Endodermal cell (in vitro differentiated cells): ENCODE measurements around the gene SPOP. TPM values are rescaled to one million over a fixed set of nuclear protein-coding genes. Genes with fewer than 3 reads are reported as not detected.

Experiments
- DNase-seq: peaks from one replicate; pipeline ENCODE4 v3.0.0-alpha.2; 2017
- H3K27ac ChIP-seq: 2 replicates; pipeline ENCODE4 v1.5.1; 2013; ENCODE audit warnings: mild to moderate bottlenecking, low read depth, low read length, moderate library complexity
- H3K27me3 ChIP-seq: 2 replicates; pipeline ENCODE4 v1.6.1; 2013; ENCODE audit warnings: mild to moderate bottlenecking, low read length, moderate library complexity; ENCODE audit not compliant: insufficient read depth, control insufficient read depth, poor library complexity, severe bottlenecking
- H3K36me3 ChIP-seq: 2 replicates; pipeline ENCODE4 v1.7.0; 2013; ENCODE audit warnings: mild to moderate bottlenecking, low read length, moderate library complexity; ENCODE audit not compliant: control insufficient read depth, insufficient read depth
- H3K4me1 ChIP-seq: one replicate; pipeline ENCODE4 v1.7.0; 2013; ENCODE audit warnings: low read length; ENCODE audit not compliant: control insufficient read depth, insufficient read depth
- H3K4me3 ChIP-seq: 2 replicates; pipeline ENCODE4 v1.5.1; 2013; ENCODE audit warnings: mild to moderate bottlenecking, low read length, moderate library complexity
- H3K9ac ChIP-seq: 2 replicates; pipeline ENCODE4 v1.6.1; 2013; ENCODE audit warnings: mild to moderate bottlenecking, low read length, moderate library complexity; ENCODE audit not compliant: poor library complexity, severe bottlenecking; ENCODE audit errors: extremely low read depth
- H3K9me3 ChIP-seq: 2 replicates; pipeline ENCODE4 v1.6.1; 2013; ENCODE audit warnings: mild to moderate bottlenecking, low read length, moderate library complexity; ENCODE audit not compliant: control insufficient read depth
- H3K27ac Mint-ChIP-seq: 2 replicates; pipeline ENCODE4 v1.8.0; 2020; ENCODE audit warnings: mixed read lengths
- H3K27me3 Mint-ChIP-seq: 2 replicates; pipeline ENCODE4 v1.8.0; 2021; ENCODE audit warnings: mild to moderate bottlenecking, mixed read lengths; ENCODE audit not compliant: insufficient read depth
- H3K36me3 Mint-ChIP-seq: 2 replicates; pipeline ENCODE4 v1.8.0; 2020; ENCODE audit warnings: low read depth, mixed read lengths
- H3K4me1 Mint-ChIP-seq: 2 replicates; pipeline ENCODE4 v1.8.0; 2020; ENCODE audit warnings: mixed read lengths
- H3K4me3 Mint-ChIP-seq: 2 replicates; pipeline ENCODE4 v1.8.0; 2020; ENCODE audit warnings: mild to moderate bottlenecking, moderate library complexity, mixed read lengths
- H3K9me3 Mint-ChIP-seq: 2 replicates; pipeline ENCODE4 v1.8.0; 2020; ENCODE audit warnings: mild to moderate bottlenecking, mixed read lengths
- CTCF ChIP-seq: fragments of 200-600 bp; sonication (generic); conservative IDR thresholded peaks from 2 replicates; pipeline ENCODE4 v1.5.0; 2021; ENCODE audit warnings: antibody characterized with exemption, mild to moderate bottlenecking
- WGBS, 2 experiments: methylation state at CpG; one replicate each; pipeline versions ENCODE4 v1.1.5 to v1.1.7; 2013; ENCODE audit warnings: missing lambda C conversion rate in 2 of 2, mixed read lengths in 1 of 2; ENCODE audit not compliant: insufficient coverage in 1 of 2, insufficient read length in 1 of 2; 5-methylcytosine and 5-hydroxymethylcytosine counted together
- total RNA-seq, 2 donors: library from RNA; stranded (reverse); fragmentation: NEBNext Ultra II Directional in 1 of 2; extraction: Animal tissue kit (Norgen Biotek cat#: 25700) in 1 of 2; gene quantifications; 2 replicates in 1 of 2; 3 replicates in 1 of 2; pipeline ENCODE4 v1.2.1, GENCODE V29; 2021

Gene SPOP
- total RNA-seq, 2 donors from 2014 or later, result 39.9 to 41.3 TPM

GRCh38 chr17:49640556-49640955 is 37.3 kb downstream of the SPOP start:
- H3K9me3 Mint-ChIP-seq, result peaks cover 15% of the 10 kb centered on the region
- Histone ChIP-seq H3K4me1 (no peaks in the 10 kb centered on the region), H3K27me3 (no peaks in the 10 kb centered on the region), H3K36me3 (peaks cover 14% of the 10 kb centered on the region), H3K27ac (no peak overlapping the region), H3K9me3 (peaks cover 15% of the 10 kb centered on the region), H3K9ac (no peak overlapping the region), H3K4me3 (no peak overlapping the region)
- H3K4me1 Mint-ChIP-seq, result no peaks in the 10 kb centered on the region
- peak overlapping the region; percentile 9 for H3K27ac Mint-ChIP-seq
- H3K4me3 Mint-ChIP-seq, result no peak overlapping the region
- TF ChIP-seq CTCF, result no peak
- peaks cover 25% of the 10 kb centered on the region for H3K36me3 Mint-ChIP-seq
- no peak for DNase-seq
- WGBS, 2 experiments, result 94 to 100% methylated on average over 3 of the region's 3 CpGs
- no peaks in the 10 kb centered on the region for H3K27me3 Mint-ChIP-seq

- 92 to 99% methylated on average over 5 of the region's 5 CpGs for WGBS, 2 experiments
- H3K27ac ChIP-seq, result no peak overlapping the region
- DNase-seq, result no peak
- H3K4me1 Mint-ChIP-seq, result peaks cover 15% of the 10 kb centered on the region
- peaks cover 15% of the 10 kb centered on the region for H3K9me3 Mint-ChIP-seq
- H3K4me3 Mint-ChIP-seq, result no peak overlapping the region
- H3K36me3 ChIP-seq, result peaks cover 14% of the 10 kb centered on the region
- no peak overlapping the region for H3K4me3 ChIP-seq
- no peak for TF ChIP-seq CTCF
- H3K9ac ChIP-seq, result no peak overlapping the region
- no peaks in the 10 kb centered on the region for H3K27me3 ChIP-seq
- no peaks in the 10 kb centered on the region for H3K27me3 Mint-ChIP-seq
- H3K9me3 ChIP-seq, result peaks cover 15% of the 10 kb centered on the region
- H3K4me1 ChIP-seq, result peaks cover 6% of the 10 kb centered on the region
- no peak overlapping the region for H3K27ac Mint-ChIP-seq
- H3K36me3 Mint-ChIP-seq, result peaks cover 25% of the 10 kb centered on the region
Measured at GRCh38 chr17:49638818-49639217, 39.1 kb downstream of the SPOP start.

- Histone ChIP-seq H3K4me1 (peaks cover 11% of the 10 kb centered on the region), H3K4me3 (no peak overlapping the region), H3K27me3 (no peaks in the 10 kb centered on the region), H3K9ac (no peak overlapping the region), H3K9me3 (peaks cover 15% of the 10 kb centered on the region), H3K36me3 (peaks cover 14% of the 10 kb centered on the region), H3K27ac (no peak overlapping the region)
- 100% methylated on average over 1 of the region's 1 CpG; no CpG with 5 or more reads in 1 of the 2 experiments for WGBS, 2 experiments
- no peak overlapping the region for H3K27ac Mint-ChIP-seq
- H3K9me3 Mint-ChIP-seq, result peaks cover 15% of the 10 kb centered on the region
- peaks cover 24% of the 10 kb centered on the region for H3K4me1 Mint-ChIP-seq
- H3K27me3 Mint-ChIP-seq, result no peaks in the 10 kb centered on the region
- no peak for DNase-seq
- no peak for TF ChIP-seq CTCF
- H3K4me3 Mint-ChIP-seq, result no peak overlapping the region
- H3K36me3 Mint-ChIP-seq, result peaks cover 25% of the 10 kb centered on the region
Measured at GRCh38 chr17:49637739-49638138, 40.2 kb downstream of the SPOP start.
